HL-60 (cell line): ENCODE results near the gene TGFBI.

Source experiments
- CTCF ChIP-seq: IDR thresholded peaks from one replicate; pipeline ENCODE4 v1.5.1; 2011; ENCODE audit warnings: low read length, control low read depth, inconsistent platforms; ENCODE audit not compliant: insufficient read depth
- GABPA ChIP-seq: IDR thresholded peaks from 2 replicates; pipeline ENCODE4 v1.6.1; 2012; ENCODE audit warnings: low read depth
- POLR2AphosphoS5 ChIP-seq: IDR thresholded peaks from 2 replicates; pipeline ENCODE4 v1.6.1; 2012; ENCODE audit warnings: low read depth
- SPI1 ChIP-seq: IDR thresholded peaks from 2 replicates; pipeline ENCODE4 v1.6.1; 2012; ENCODE audit warnings: low read depth, mild to moderate bottlenecking, borderline replicate concordance
- TF ChIP-seq, protein P1 (sequence below): IDR thresholded peaks from 2 replicates; pipeline ENCODE4 v1.6.1; 2012; ENCODE audit warnings: low read depth; ENCODE audit not compliant: insufficient replicate concordance

- TF ChIP-seq CTCF (no peak), POLR2AphosphoS5 (no peak), GABPA (no peak), SPI1 (no peak)
- TF ChIP-seq, protein P1, sequence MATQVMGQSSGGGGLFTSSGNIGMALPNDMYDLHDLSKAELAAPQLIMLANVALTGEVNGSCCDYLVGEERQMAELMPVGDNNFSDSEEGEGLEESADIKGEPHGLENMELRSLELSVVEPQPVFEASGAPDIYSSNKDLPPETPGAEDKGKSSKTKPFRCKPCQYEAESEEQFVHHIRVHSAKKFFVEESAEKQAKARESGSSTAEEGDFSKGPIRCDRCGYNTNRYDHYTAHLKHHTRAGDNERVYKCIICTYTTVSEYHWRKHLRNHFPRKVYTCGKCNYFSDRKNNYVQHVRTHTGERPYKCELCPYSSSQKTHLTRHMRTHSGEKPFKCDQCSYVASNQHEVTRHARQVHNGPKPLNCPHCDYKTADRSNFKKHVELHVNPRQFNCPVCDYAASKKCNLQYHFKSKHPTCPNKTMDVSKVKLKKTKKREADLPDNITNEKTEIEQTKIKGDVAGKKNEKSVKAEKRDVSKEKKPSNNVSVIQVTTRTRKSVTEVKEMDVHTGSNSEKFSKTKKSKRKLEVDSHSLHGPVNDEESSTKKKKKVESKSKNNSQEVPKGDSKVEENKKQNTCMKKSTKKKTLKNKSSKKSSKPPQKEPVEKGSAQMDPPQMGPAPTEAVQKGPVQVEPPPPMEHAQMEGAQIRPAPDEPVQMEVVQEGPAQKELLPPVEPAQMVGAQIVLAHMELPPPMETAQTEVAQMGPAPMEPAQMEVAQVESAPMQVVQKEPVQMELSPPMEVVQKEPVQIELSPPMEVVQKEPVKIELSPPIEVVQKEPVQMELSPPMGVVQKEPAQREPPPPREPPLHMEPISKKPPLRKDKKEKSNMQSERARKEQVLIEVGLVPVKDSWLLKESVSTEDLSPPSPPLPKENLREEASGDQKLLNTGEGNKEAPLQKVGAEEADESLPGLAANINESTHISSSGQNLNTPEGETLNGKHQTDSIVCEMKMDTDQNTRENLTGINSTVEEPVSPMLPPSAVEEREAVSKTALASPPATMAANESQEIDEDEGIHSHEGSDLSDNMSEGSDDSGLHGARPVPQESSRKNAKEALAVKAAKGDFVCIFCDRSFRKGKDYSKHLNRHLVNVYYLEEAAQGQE, result no peak
Measured at GRCh38 chr5:135993880-135994636, 34.7 kb upstream of the TGFBI start.
